Spleen (tissue), 7 donors: ENCODE results near the gene RNF181.

ENCODE experiments used
- POLR2A ChIP-seq, 3 donors: fragments of 450-650 bp; IDR thresholded peaks; one replicate each; pipeline ENCODE4 v1.5.1; 2017; ENCODE audit warnings: antibody characterized with exemption in 3 of 3, mild to moderate bottlenecking in 1 of 3
- TF ChIP-seq, protein P1 (sequence below), 11 experiments: fragments of 200-600 bp in 7 of 11; fragments of 450-650 bp in 4 of 11; sonication (generic) in 4 of 11; IDR thresholded peaks in 8 of 11; conservative IDR thresholded peaks in 3 of 11; 1 replicate in 7 of 11; 2 replicates in 4 of 11; pipeline versions ENCODE4 v1.4.0 to v1.8.0; 2016 to 2021; ENCODE audit warnings: antibody characterized with exemption in 11 of 11, inconsistent platforms in 4 of 11, mild to moderate bottlenecking in 1 of 11
- donor health status: DM: no; HTN: no; CAD: no; lungs with moderate emphysema.
- donor health status: DM: no; HTN: no; CAD: no.
- donor health status: DM: no; HTN: no; CAD: no.

DNA sequence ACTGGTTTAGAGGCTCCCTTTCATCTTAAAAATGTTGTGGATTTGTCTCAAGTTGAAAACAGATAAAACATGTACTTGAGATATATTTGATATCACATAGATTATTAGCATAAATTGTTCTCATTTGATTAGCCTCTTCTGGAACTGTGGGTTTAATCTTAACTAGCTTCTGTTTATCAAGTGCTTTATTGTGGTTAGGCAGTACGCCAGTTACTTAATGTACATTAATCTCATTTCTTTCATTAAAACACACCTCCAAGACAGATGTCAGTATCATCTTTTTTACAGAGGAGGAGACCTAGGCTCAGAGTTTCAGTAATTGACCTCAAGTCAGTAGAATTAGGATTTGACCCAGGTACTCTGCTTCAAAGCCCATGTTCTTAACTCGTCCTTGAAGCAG is 50.6 kb downstream of the RNF181 start:
- TF ChIP-seq, protein P1, sequence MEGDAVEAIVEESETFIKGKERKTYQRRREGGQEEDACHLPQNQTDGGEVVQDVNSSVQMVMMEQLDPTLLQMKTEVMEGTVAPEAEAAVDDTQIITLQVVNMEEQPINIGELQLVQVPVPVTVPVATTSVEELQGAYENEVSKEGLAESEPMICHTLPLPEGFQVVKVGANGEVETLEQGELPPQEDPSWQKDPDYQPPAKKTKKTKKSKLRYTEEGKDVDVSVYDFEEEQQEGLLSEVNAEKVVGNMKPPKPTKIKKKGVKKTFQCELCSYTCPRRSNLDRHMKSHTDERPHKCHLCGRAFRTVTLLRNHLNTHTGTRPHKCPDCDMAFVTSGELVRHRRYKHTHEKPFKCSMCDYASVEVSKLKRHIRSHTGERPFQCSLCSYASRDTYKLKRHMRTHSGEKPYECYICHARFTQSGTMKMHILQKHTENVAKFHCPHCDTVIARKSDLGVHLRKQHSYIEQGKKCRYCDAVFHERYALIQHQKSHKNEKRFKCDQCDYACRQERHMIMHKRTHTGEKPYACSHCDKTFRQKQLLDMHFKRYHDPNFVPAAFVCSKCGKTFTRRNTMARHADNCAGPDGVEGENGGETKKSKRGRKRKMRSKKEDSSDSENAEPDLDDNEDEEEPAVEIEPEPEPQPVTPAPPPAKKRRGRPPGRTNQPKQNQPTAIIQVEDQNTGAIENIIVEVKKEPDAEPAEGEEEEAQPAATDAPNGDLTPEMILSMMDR (IDR thresholded peaks at IDR 0.05 in 8 of 11, conservative IDR thresholded peaks at IDR 0.05 in 3 of 11), result no peak
- TF ChIP-seq POLR2A (IDR thresholded peaks at IDR 0.05), result no peak
